Fibroblast of pulmonary artery (primary cell): ENCODE measurements around the gene KIF9.
A peak's percentile ranks its signal among the peaks of the same experiment; 100 is the strongest.
"Not testable (repeated sequence)": the region's sequence is repeated elsewhere in the genome, so short reads cannot be mapped to it uniquely, and the experiment has no call there.

Experiments used
- DNase-seq: peaks from one replicate; pipeline ENCODE4 v3.0.0-alpha.2; 2010; ENCODE audit warnings: low read depth
- H3K4me3 ChIP-seq: replicated peaks from 2 replicates; pipeline ENCODE4 v1.5.1; 2011; ENCODE audit warnings: low read depth, mild to moderate bottlenecking, control low read depth, low read length, moderate library complexity
- CTCF ChIP-seq: IDR thresholded peaks from 2 replicates; pipeline ENCODE4 v1.5.1; 2011; ENCODE audit warnings: mild to moderate bottlenecking, control low read depth, low read length, inconsistent platforms; ENCODE audit errors: missing control alignments

The KIF9 gene

GRCh38 chr3:47228088-47228487, 54.5 kb downstream of the KIF9 start:
- TF ChIP-seq CTCF = no peak
- DNase-seq = no peak
- H3K4me3 ChIP-seq = no peak overlapping the region

- DNase-seq = no peak
- TF ChIP-seq CTCF = no peak
- no peak overlapping the region for H3K4me3 ChIP-seq
These were observed 54.9 kb downstream of the KIF9 start for GRCh38 chr3:47227678-47228077.

- no peak for TF ChIP-seq CTCF
- peak; percentile 67 for DNase-seq
- H3K4me3 ChIP-seq = no peak overlapping the region
These were observed 57.2 kb downstream of the KIF9 start for GRCh38 chr3:47225310-47225906.

GRCh38 chr3:47223755-47224154, 58.8 kb downstream of the KIF9 start:
- DNase-seq = no peak
- TF ChIP-seq CTCF = no peak

GRCh38 chr3:47221798-47222197, 60.8 kb downstream of the KIF9 start:
- H3K4me3 ChIP-seq = no peak overlapping the region
- no peak for DNase-seq
- no peak for TF ChIP-seq CTCF

More at GRCh38 chr3:47223755-47224154, 58.8 kb downstream of the KIF9 start:
- no peak overlapping the region for H3K4me3 ChIP-seq

GRCh38 chr3:47210863-47211405, 71.7 kb downstream of the KIF9 start:
- TF ChIP-seq CTCF = no peak
- H3K4me3 ChIP-seq = no peak overlapping the region
- no peak for DNase-seq

- H3K4me3 ChIP-seq, DNase-seq: not testable (repeated sequence)
These were observed 76.6 kb downstream of the KIF9 start for GRCh38 chr3:47206022-47206421.
